IMR-90 (cell line): ENCODE data around the gene BCAS1. TPM values are rescaled to one million over a fixed set of nuclear protein-coding genes. Genes with fewer than 3 reads are reported as not detected.

Source experiments
- ATAC-seq: fragments of 200-7000 bp; cut with Tn5 transposase; 2 replicates; pipeline ENCODE4 v1.9.1; 2020; ENCODE audit warnings: low read depth, mild to moderate bottlenecking, moderate library complexity
- BruUV-seq: library from RNA; stranded (reverse); fragments of 400-500 nt; replicated peaks from 2 replicates; lab custom pipeline; 2021; lab: Mats Ljungman, UMichigan
- CTCF ChIA-PET: fragments of 300-600 bp; formaldehyde crosslinking; extraction: SDS; loops from one replicate; lab custom pipeline; 2021; ENCODE audit warnings: antibody characterized with exemption; lab: Yijun Ruan, JAX
- POLR2A ChIA-PET: fragments of 300-600 bp; sonication (Branson Sonifier 250); formaldehyde crosslinking; loops from one replicate; lab custom pipeline; 2022; ENCODE audit warnings: antibody characterized with exemption; ENCODE audit not compliant: unreplicated experiment; lab: Charles Lee
- DNase-seq: peaks from one replicate; pipeline ENCODE4 v3.0.0; 2013
- H2AFZ ChIP-seq: replicated peaks from 2 replicates; pipeline ENCODE3; 2013; ENCODE audit warnings: low read length, mild to moderate bottlenecking; ENCODE audit not compliant: poor library complexity
- H2AK5ac ChIP-seq: 2 replicates; pipeline ENCODE4 v1.6.1; 2013; ENCODE audit warnings: low read depth, low read length, inconsistent platforms
- H2AK9ac ChIP-seq: replicated peaks from 2 replicates; pipeline ENCODE3; 2013; ENCODE audit warnings: mild to moderate bottlenecking, low read depth, low read length, moderate library complexity; ENCODE audit not compliant: poor library complexity
- H2BK120ac ChIP-seq: 2 replicates; pipeline ENCODE4 v1.6.1; 2013; ENCODE audit warnings: low read depth, low read length, inconsistent platforms
- H2BK15ac ChIP-seq: 3 replicates; pipeline ENCODE4 v1.6.1; 2013; ENCODE audit warnings: low read depth, low read length, inconsistent platforms
- H2BK20ac ChIP-seq: 2 replicates; pipeline ENCODE4 v1.6.1; 2013; ENCODE audit warnings: low read depth, mild to moderate bottlenecking, inconsistent platforms, low read length, moderate library complexity
- H2BK5ac ChIP-seq: 2 replicates; pipeline ENCODE4 v1.6.1; 2013; ENCODE audit warnings: mild to moderate bottlenecking, low read depth, low read length, inconsistent platforms; ENCODE audit not compliant: poor library complexity, severe bottlenecking
- H3K14ac ChIP-seq: replicated peaks from 2 replicates; pipeline ENCODE4 v1.6.1; 2013; ENCODE audit warnings: low read depth, low read length, inconsistent platforms
- H3K18ac ChIP-seq: 2 replicates; pipeline ENCODE4 v1.6.1; 2013; ENCODE audit warnings: low read depth, low read length, control low read depth
- H3K23ac ChIP-seq: 2 replicates; pipeline ENCODE4 v1.6.1; 2013; ENCODE audit warnings: low read depth, low read length, inconsistent platforms
- H3K27ac ChIP-seq: 2 replicates; pipeline ENCODE4 v1.5.1; 2013; ENCODE audit warnings: mild to moderate bottlenecking, control low read depth, low read length; ENCODE audit not compliant: insufficient read depth
- H3K27me3 ChIP-seq: 2 replicates; pipeline ENCODE4 v1.6.1; 2013; ENCODE audit warnings: low read length; ENCODE audit not compliant: control insufficient read depth, insufficient read depth
- H3K36me3 ChIP-seq: 2 replicates; pipeline ENCODE4 v1.6.1; 2013; ENCODE audit warnings: low read length, mixed read lengths; ENCODE audit not compliant: control insufficient read depth, insufficient read depth
- H3K4ac ChIP-seq: 2 replicates; pipeline ENCODE4 v1.6.1; 2013; ENCODE audit warnings: low read depth, low read length, inconsistent platforms
- H3K4me1 ChIP-seq: 2 replicates; pipeline ENCODE4 v1.6.1; 2013; ENCODE audit warnings: low read length, mixed read lengths; ENCODE audit not compliant: control insufficient read depth, insufficient read depth
- H3K4me2 ChIP-seq: 2 replicates; pipeline ENCODE4 v1.6.1; 2013; ENCODE audit warnings: low read depth, mild to moderate bottlenecking, control low read depth, low read length, moderate library complexity
- H3K4me3 ChIP-seq: 2 replicates; pipeline ENCODE4 v1.5.1; 2013; ENCODE audit warnings: low read depth, mild to moderate bottlenecking, control low read depth, low read length, moderate library complexity; ENCODE audit not compliant: insufficient read depth
- H3K56ac ChIP-seq: 2 replicates; pipeline ENCODE4 v1.6.1; 2013; ENCODE audit warnings: low read length, inconsistent platforms; ENCODE audit not compliant: insufficient read depth; ENCODE audit errors: extremely low read depth
- H3K79me1 ChIP-seq, 2 experiments: 2 replicates each; pipeline ENCODE4 v1.6.1; 2013; ENCODE audit warnings: low read length in 2 of 2, inconsistent platforms in 1 of 2, low read depth in 1 of 2
- H3K9ac ChIP-seq: 2 replicates; pipeline ENCODE4 v1.6.1; 2013; ENCODE audit warnings: low read depth, low read length, control low read depth
- H3K9me1 ChIP-seq: 2 replicates; pipeline ENCODE4 v1.6.1; 2013; ENCODE audit warnings: low read length, inconsistent platforms; ENCODE audit not compliant: insufficient read depth
- H3K9me3 ChIP-seq: 2 replicates; pipeline ENCODE4 v1.6.1; 2013; ENCODE audit warnings: low read length; ENCODE audit not compliant: control insufficient read depth, insufficient read depth
- H4K20me1 ChIP-seq: 2 replicates; pipeline ENCODE4 v1.6.1; 2013; ENCODE audit warnings: low read length, inconsistent platforms; ENCODE audit not compliant: insufficient read depth
- H4K5ac ChIP-seq: 2 replicates; pipeline ENCODE4 v1.6.1; 2013; ENCODE audit warnings: mild to moderate bottlenecking, low read depth, low read length, control low read depth
- H4K8ac ChIP-seq, 2 experiments: 2 replicates each; pipeline ENCODE4 v1.6.1; 2013; ENCODE audit warnings: low read depth in 2 of 2, low read length in 2 of 2, control low read depth in 1 of 2, inconsistent platforms in 1 of 2
- H4K91ac ChIP-seq: 2 replicates; pipeline ENCODE4 v1.6.1; 2013; ENCODE audit warnings: low read depth, low read length, inconsistent platforms; ENCODE audit not compliant: insufficient read depth
- BHLHE40 ChIP-seq: fragments of 150-350 bp; IDR thresholded peaks from 2 replicates; pipeline ENCODE4 v1.6.1; 2016; ENCODE audit warnings: mild to moderate bottlenecking, low read depth, low read length
- CEBPB ChIP-seq: IDR thresholded peaks from 2 replicates; pipeline ENCODE4 v1.6.1; 2012; ENCODE audit warnings: low read depth, low read length, improper control_type of control experiment
- CHD1 ChIP-seq: IDR thresholded peaks from 2 replicates; pipeline ENCODE4 v1.6.1; 2012; ENCODE audit warnings: low read depth, low read length, improper control_type of control experiment
- FOS ChIP-seq: fragments of 150-350 bp; IDR thresholded peaks from 2 replicates; pipeline ENCODE4 v1.6.1; 2016; ENCODE audit warnings: low read depth, low read length
- MAFK ChIP-seq: IDR thresholded peaks from 2 replicates; pipeline ENCODE4 v1.6.1; 2012; ENCODE audit warnings: low read depth, low read length, improper control_type of control experiment
- MAZ ChIP-seq: IDR thresholded peaks from 2 replicates; pipeline ENCODE4 v1.6.1; 2012; ENCODE audit warnings: low read depth, mild to moderate bottlenecking, low read length, improper control_type of control experiment, moderate library complexity, borderline replicate concordance
- MXI1 ChIP-seq: IDR thresholded peaks from 2 replicates; pipeline ENCODE4 v1.6.1; 2012; ENCODE audit warnings: low read depth, mild to moderate bottlenecking, low read length, moderate library complexity, borderline replicate concordance
- NFE2L2 ChIP-seq: fragments of 150-350 bp; IDR thresholded peaks from 2 replicates; pipeline ENCODE4 v1.6.1; 2016; ENCODE audit warnings: low read depth, mild to moderate bottlenecking, low read length
- POLR2A ChIP-seq: IDR thresholded peaks from 2 replicates; pipeline ENCODE4 v1.6.1; 2012; ENCODE audit warnings: mild to moderate bottlenecking, low read depth, low read length
- RAD21 ChIP-seq: IDR thresholded peaks from 2 replicates; pipeline ENCODE4 v1.6.1; 2012; ENCODE audit warnings: low read length, improper control_type of control experiment
- RCOR1 ChIP-seq: IDR thresholded peaks from 2 replicates; pipeline ENCODE4 v1.6.1; 2012; ENCODE audit warnings: mild to moderate bottlenecking, low read length, improper control_type of control experiment; ENCODE audit not compliant: insufficient replicate concordance
- RFX5 ChIP-seq: IDR thresholded peaks from 2 replicates; pipeline ENCODE4 v1.8.0; 2012; ENCODE audit warnings: low read depth, mild to moderate bottlenecking, low read length, moderate library complexity
- SMC3 ChIP-seq: fragments of 150-350 bp; IDR thresholded peaks from 2 replicates; pipeline ENCODE4 v1.6.1; 2016; ENCODE audit warnings: low read depth, mild to moderate bottlenecking, antibody characterized with exemption, low read length, moderate library complexity
- WGBS, 2 experiments: methylation state at CpG; one replicate each; pipeline versions ENCODE4 v1.1.5 to v1.1.7; 2013; ENCODE audit warnings: missing lambda C conversion rate in 2 of 2; ENCODE audit not compliant: insufficient read length in 1 of 2; ENCODE audit errors: extremely low coverage in 2 of 2; 5-methylcytosine and 5-hydroxymethylcytosine counted together
- dilution Hi-C: fragments of 300-500 bp; cut with HindIII; formaldehyde crosslinking; loops from one replicate; pipeline ENCODE4 v1.14.3; 2018; ENCODE audit warnings: low sequenced_read_pairs; ENCODE audit not compliant: unreplicated experiment
- in situ Hi-C: fragments of 300-500 bp; cut with MboI; formaldehyde crosslinking; loops from 3 replicates; pipeline ENCODE4 v1.14.3; 2019; ENCODE audit warnings: low sequenced_read_pairs, inconsistent platforms, mixed read lengths
- intact Hi-C: fragments of 100-400 bp; cut with micrococcal nuclease; formaldehyde crosslinking; loops from 2 replicates; pipeline ENCODE4 v1.10.0; 2022
- polyA plus RNA-seq, 3 experiments: library from polyadenylated mRNA; depleted of rRNA; stranded (reverse); fragments of >200 nt; gene quantifications; 2 replicates each; pipeline ENCODE4 v1.2.3, GENCODE V29; 2012; ENCODE audit warnings: low replicate concordance in 1 of 3
- total RNA-seq: library from RNA; depleted of rRNA; stranded (reverse); fragments of >200 nt; gene quantifications from 2 replicates; pipeline ENCODE4 v1.2.3, GENCODE V29; 2012
- TF ChIP-seq, protein P1 (sequence below): fragments of 150-350 bp; IDR thresholded peaks from 2 replicates; pipeline ENCODE4 v1.6.1; 2017; ENCODE audit warnings: mild to moderate bottlenecking, antibody characterized with exemption, low read length, low read depth
- TF ChIP-seq, protein P2 (sequence below): fragments of 150-350 bp; IDR thresholded peaks from 2 replicates; pipeline ENCODE4 v1.6.1; 2016; ENCODE audit warnings: low read depth, mild to moderate bottlenecking, low read length, moderate library complexity, borderline replicate concordance
- TF ChIP-seq, protein P3 (sequence below): conservative IDR thresholded peaks from 2 replicates; pipeline ENCODE4 v1.5.1; 2012; ENCODE audit warnings: mild to moderate bottlenecking, low read depth, low read length, improper control_type of control experiment

BCAS1 gene
- total and polyA plus RNA-seq, 2 of the 4 experiments (the other 2 are of a cell fraction) = under 0.01 TPM; not detected in 1

DNA sequence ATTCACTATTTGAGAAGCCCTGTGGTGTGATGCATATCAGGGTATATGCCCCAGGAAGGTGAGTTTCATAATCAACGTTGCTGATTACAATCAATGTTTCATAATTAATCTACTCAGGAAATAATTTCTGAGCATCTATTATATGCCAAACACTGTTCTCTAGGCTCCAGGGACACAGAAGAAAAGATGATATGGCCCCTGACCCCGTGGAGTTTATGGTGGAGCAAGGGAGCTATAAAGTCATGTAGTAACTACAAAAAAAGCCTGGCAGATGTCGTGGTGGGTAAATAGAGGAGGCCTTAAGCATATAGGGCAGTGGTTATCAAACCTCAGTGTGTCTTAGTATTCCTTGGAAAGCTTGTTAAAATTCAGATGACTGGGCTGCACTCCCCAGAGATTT is 40.1 kb upstream of the BCAS1 start:
- no peaks in the 10 kb centered on the region for H3K9me1 ChIP-seq
- 63% methylated on average over 2 of the region's 3 CpGs; no CpG with 5 or more reads in 1 of the 2 experiments for WGBS, 2 experiments
- no peak overlapping the region for H2BK5ac ChIP-seq
- no peak overlapping the region for H3K18ac ChIP-seq
- POLR2A ChIA-PET = no interaction called here
- H4K20me1 ChIP-seq = no peaks in the 10 kb centered on the region
- DNase-seq (no peak), ATAC-seq (no peak)
- in situ Hi-C loops (no loop called here), intact Hi-C loops (no loop called here), dilution Hi-C loops (no loop called here)
- H2AK5ac ChIP-seq = no peak overlapping the region
- no peak overlapping the region for H2BK120ac ChIP-seq
- no peak overlapping the region for H3K23ac ChIP-seq
- BruUV-seq = no TSS peak
- CTCF ChIA-PET = no interaction called here
- H3K4me2 ChIP-seq = no peak overlapping the region
- H4K91ac ChIP-seq = no peak overlapping the region
- H2AK9ac ChIP-seq = no peak overlapping the region
- H3K79me1 ChIP-seq = no peaks in the 10 kb centered on the region
- no peaks in the 10 kb centered on the region for H3K9me3 ChIP-seq
- H3K4ac ChIP-seq = no peak overlapping the region
- no peak overlapping the region for H2BK20ac ChIP-seq
- H2BK15ac ChIP-seq = no peak overlapping the region
- H3K9ac ChIP-seq = no peak overlapping the region
- no peak overlapping the region for H4K5ac ChIP-seq
- no peak overlapping the region for H3K14ac ChIP-seq
- no peaks in the 10 kb centered on the region for H3K27me3 ChIP-seq
- H3K4me3 ChIP-seq = no peak overlapping the region
- no peak overlapping the region for H4K8ac ChIP-seq
- H3K36me3 ChIP-seq = no peaks in the 10 kb centered on the region
- H2AFZ ChIP-seq = no peak overlapping the region
- no peak overlapping the region for H3K56ac ChIP-seq
- H3K27ac ChIP-seq = no peak overlapping the region
- H3K4me1 ChIP-seq = peaks cover 5% of the 10 kb centered on the region; the same call in 1 of the 2 replicates
- TF ChIP-seq, protein P1, sequence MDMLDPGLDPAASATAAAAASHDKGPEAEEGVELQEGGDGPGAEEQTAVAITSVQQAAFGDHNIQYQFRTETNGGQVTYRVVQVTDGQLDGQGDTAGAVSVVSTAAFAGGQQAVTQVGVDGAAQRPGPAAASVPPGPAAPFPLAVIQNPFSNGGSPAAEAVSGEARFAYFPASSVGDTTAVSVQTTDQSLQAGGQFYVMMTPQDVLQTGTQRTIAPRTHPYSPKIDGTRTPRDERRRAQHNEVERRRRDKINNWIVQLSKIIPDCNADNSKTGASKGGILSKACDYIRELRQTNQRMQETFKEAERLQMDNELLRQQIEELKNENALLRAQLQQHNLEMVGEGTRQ = no peak
- TF ChIP-seq BHLHE40 (no peak), CEBPB (no peak), MXI1 (no peak), CHD1 (no peak), RAD21 (no peak), NFE2L2 (no peak), RCOR1 (no peak), RFX5 (no peak), FOS (no peak), POLR2A (no peak), MAFK (no peak), MAZ (no peak), SMC3 (no peak)
- TF ChIP-seq, protein P2, sequence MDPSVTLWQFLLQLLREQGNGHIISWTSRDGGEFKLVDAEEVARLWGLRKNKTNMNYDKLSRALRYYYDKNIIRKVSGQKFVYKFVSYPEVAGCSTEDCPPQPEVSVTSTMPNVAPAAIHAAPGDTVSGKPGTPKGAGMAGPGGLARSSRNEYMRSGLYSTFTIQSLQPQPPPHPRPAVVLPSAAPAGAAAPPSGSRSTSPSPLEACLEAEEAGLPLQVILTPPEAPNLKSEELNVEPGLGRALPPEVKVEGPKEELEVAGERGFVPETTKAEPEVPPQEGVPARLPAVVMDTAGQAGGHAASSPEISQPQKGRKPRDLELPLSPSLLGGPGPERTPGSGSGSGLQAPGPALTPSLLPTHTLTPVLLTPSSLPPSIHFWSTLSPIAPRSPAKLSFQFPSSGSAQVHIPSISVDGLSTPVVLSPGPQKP = no peak
- TF ChIP-seq, protein P3, sequence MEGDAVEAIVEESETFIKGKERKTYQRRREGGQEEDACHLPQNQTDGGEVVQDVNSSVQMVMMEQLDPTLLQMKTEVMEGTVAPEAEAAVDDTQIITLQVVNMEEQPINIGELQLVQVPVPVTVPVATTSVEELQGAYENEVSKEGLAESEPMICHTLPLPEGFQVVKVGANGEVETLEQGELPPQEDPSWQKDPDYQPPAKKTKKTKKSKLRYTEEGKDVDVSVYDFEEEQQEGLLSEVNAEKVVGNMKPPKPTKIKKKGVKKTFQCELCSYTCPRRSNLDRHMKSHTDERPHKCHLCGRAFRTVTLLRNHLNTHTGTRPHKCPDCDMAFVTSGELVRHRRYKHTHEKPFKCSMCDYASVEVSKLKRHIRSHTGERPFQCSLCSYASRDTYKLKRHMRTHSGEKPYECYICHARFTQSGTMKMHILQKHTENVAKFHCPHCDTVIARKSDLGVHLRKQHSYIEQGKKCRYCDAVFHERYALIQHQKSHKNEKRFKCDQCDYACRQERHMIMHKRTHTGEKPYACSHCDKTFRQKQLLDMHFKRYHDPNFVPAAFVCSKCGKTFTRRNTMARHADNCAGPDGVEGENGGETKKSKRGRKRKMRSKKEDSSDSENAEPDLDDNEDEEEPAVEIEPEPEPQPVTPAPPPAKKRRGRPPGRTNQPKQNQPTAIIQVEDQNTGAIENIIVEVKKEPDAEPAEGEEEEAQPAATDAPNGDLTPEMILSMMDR = no peak
